Measurements from ENCODE around the gene ASTE1.

ASTE1 gene

DNA sequence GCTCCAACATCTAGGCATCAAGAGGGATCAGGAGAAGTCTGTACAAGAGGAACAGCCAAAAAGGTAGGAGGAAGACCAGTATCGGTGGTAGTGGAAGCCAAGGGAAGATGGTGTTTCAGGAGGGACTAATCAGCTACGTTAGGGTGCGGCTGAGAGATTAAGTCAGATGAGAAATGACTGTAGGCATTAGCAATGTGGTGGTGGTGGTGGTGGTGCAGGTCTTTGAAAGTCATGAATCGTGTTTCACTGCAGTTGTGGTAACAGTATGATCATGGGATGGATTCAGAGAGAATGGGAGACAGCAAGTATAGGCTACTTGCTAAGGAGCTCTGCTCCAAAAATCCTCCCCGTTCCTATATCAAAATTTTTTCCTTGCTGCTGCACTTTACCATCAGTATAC is 35.5 kb downstream of the ASTE1 start:
- TF ChIP-seq, protein P1, sequence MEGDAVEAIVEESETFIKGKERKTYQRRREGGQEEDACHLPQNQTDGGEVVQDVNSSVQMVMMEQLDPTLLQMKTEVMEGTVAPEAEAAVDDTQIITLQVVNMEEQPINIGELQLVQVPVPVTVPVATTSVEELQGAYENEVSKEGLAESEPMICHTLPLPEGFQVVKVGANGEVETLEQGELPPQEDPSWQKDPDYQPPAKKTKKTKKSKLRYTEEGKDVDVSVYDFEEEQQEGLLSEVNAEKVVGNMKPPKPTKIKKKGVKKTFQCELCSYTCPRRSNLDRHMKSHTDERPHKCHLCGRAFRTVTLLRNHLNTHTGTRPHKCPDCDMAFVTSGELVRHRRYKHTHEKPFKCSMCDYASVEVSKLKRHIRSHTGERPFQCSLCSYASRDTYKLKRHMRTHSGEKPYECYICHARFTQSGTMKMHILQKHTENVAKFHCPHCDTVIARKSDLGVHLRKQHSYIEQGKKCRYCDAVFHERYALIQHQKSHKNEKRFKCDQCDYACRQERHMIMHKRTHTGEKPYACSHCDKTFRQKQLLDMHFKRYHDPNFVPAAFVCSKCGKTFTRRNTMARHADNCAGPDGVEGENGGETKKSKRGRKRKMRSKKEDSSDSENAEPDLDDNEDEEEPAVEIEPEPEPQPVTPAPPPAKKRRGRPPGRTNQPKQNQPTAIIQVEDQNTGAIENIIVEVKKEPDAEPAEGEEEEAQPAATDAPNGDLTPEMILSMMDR (IDR thresholded peaks at IDR 0.05; ENCODE audit: borderline replicate concordance, insufficient read depth, low read depth, low read length): no peak
- H3K4me3 ChIP-seq (ENCODE audit: low read depth, low read length): no peak overlapping the region

DNA sequence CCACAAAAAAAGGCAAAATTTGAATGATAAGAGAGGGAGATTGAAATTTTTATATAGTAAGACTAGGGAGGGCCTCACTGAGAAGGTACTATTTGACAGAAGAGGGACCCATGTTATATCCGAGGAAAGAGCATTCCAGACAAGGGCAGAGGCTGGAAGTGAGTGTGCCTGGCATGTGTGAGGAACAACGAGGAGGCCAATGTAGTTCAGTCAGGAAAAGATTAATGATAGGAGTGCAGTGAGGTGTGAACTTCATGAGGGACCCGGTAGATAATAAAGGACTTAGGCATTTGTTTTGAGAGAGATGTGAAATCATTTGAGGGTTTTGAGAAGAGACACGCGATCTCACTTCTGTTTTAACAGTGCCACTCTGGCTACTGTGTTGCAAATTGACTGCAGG is 36.3 kb downstream of the ASTE1 start:
- TF ChIP-seq, protein P1 (IDR thresholded peaks at IDR 0.05; ENCODE audit: borderline replicate concordance, insufficient read depth, low read depth, low read length): no peak
- no peak overlapping the region for H3K4me3 ChIP-seq (ENCODE audit: low read depth, low read length)

DNA sequence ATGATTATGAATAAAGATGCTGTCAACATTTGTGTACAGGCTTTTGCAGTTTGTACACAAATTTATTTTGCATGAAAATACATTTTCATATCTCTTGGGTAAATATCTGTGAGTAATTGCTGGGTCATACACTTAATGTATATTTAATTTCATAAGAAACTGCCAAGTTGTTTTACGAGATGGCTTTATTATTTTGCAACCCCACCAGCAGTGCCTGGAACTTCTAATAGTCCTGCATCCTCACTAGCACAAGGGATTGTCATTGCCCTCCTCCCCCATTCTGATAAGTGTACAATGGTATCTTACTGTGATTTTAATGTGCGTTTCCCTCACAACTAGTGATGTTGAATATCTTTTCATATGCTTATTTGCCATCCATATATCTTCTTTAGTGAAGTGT is 45.2 kb downstream of the ASTE1 start:
- TF ChIP-seq, protein P1 (IDR thresholded peaks at IDR 0.05; ENCODE audit: borderline replicate concordance, insufficient read depth, low read depth, low read length): no peak
- no peak overlapping the region for H3K4me3 ChIP-seq (ENCODE audit: low read depth, low read length)

DNA sequence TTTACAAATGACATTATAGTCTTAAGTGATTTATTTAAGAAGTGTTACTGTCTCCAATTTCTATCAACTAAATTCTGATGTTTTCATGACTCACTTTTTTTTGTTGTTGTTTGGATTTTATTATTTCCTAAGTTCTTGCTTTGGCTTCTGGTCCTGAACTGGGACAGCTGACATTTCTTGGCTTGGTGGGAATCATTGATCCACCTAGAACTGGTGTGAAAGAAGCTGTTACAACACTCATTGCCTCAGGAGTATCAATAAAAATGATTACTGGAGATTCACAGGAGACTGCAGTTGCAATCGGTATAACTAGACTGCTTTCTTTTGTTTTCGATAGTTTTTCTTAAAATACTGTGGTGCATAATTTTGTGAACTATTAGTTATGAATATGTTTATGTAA is 47.5 kb downstream of the ASTE1 start:
- no peak overlapping the region for H3K4me3 ChIP-seq (ENCODE audit: low read depth, low read length)
- TF ChIP-seq, protein P1 (IDR thresholded peaks at IDR 0.05; ENCODE audit: borderline replicate concordance, insufficient read depth, low read depth, low read length): no peak

DNA sequence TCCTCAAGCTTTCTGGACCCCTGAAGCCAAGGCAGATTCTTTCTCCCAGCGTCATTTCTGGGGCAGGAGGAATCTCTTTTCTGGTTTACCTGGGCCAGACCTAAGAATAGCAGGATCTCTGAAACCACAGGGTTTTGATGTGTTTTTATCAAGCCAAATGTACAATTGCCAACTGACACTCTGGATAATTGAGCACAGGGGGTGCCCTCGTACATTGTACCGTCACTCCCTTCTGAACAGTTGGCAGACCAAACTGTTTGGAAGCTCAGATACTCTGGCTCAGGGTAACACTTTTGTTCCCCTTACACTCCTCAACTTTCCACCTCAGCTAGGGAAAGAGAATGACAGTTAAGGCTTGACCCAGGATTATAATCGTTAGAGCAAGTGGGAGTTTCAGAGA is 49.9 kb downstream of the ASTE1 start:
- TF ChIP-seq, protein P1 (IDR thresholded peaks at IDR 0.05; ENCODE audit: borderline replicate concordance, insufficient read depth, low read depth, low read length): no peak
- no peak overlapping the region for H3K4me3 ChIP-seq (ENCODE audit: low read depth, low read length)

DNA sequence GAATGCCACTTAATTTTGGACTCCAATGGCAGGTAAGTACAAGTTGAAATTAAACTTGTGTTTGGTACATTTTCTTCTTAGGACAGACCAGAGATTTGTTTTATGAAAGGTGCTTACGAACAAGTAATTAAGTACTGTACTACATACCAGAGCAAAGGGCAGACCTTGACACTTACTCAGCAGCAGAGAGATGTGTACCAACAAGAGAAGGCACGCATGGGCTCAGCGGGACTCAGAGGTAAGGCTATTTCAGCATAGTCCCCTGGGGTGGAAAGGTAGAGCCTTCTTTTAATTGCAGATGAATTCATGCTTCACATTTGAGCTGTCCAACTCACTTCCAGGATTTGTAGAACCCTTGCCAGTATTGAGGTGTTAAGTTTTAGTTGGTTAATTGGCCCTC is 51.4 kb downstream of the ASTE1 start:
- TF ChIP-seq, protein P1 (IDR thresholded peaks at IDR 0.05; ENCODE audit: borderline replicate concordance, insufficient read depth, low read depth, low read length): no peak
- H3K4me3 ChIP-seq (ENCODE audit: low read depth, low read length): no peak overlapping the region

DNA sequence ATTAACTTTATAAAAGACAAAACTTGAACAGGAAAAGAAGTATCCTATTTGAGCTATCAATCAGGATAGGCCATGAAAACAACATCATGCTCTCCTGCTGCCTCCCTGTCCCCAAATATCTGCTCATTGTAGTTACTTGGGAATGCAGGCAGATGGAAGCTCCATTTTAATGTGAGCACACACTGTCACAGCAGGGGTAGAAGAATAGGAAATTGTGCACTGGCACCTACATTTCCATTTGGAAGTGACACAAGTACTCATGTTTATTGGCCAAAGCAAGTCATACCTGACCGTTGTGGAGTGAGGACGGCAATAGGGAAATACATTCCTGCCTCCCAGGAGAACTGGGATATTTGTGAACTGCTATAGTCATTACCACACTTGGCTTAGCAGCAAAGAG is 52.4 kb downstream of the ASTE1 start:
- TF ChIP-seq, protein P1 (IDR thresholded peaks at IDR 0.05; ENCODE audit: borderline replicate concordance, insufficient read depth, low read depth, low read length): no peak
- no peak overlapping the region for H3K4me3 ChIP-seq (ENCODE audit: low read depth, low read length)
